IMR-90 (cell line): Measurements from ENCODE around the gene KRTAP9-6.

Experiments used
- CEBPB ChIP-seq: IDR thresholded peaks from 2 replicates; pipeline ENCODE4 v1.6.1; 2012; ENCODE audit warnings: low read depth, low read length, improper control_type of control experiment
- CHD1 ChIP-seq: IDR thresholded peaks from 2 replicates; pipeline ENCODE4 v1.6.1; 2012; ENCODE audit warnings: low read depth, low read length, improper control_type of control experiment
- CTCF ChIP-seq: conservative IDR thresholded peaks from 2 replicates; pipeline ENCODE4 v1.5.1; 2012; ENCODE audit warnings: mild to moderate bottlenecking, low read depth, low read length, improper control_type of control experiment
- ELK1 ChIP-seq: fragments of 150-350 bp; IDR thresholded peaks from 2 replicates; pipeline ENCODE4 v1.6.1; 2016; ENCODE audit warnings: low read depth, mild to moderate bottlenecking, low read length, moderate library complexity, borderline replicate concordance
- FOS ChIP-seq: fragments of 150-350 bp; IDR thresholded peaks from 2 replicates; pipeline ENCODE4 v1.6.1; 2016; ENCODE audit warnings: low read depth, low read length
- MAZ ChIP-seq: IDR thresholded peaks from 2 replicates; pipeline ENCODE4 v1.6.1; 2012; ENCODE audit warnings: low read depth, mild to moderate bottlenecking, low read length, improper control_type of control experiment, moderate library complexity, borderline replicate concordance
- MXI1 ChIP-seq: IDR thresholded peaks from 2 replicates; pipeline ENCODE4 v1.6.1; 2012; ENCODE audit warnings: low read depth, mild to moderate bottlenecking, low read length, moderate library complexity, borderline replicate concordance
- NFE2L2 ChIP-seq: fragments of 150-350 bp; IDR thresholded peaks from 2 replicates; pipeline ENCODE4 v1.6.1; 2016; ENCODE audit warnings: low read depth, mild to moderate bottlenecking, low read length
- POLR2A ChIP-seq: IDR thresholded peaks from 2 replicates; pipeline ENCODE4 v1.6.1; 2012; ENCODE audit warnings: mild to moderate bottlenecking, low read depth, low read length
- RAD21 ChIP-seq: IDR thresholded peaks from 2 replicates; pipeline ENCODE4 v1.6.1; 2012; ENCODE audit warnings: low read length, improper control_type of control experiment
- RCOR1 ChIP-seq: IDR thresholded peaks from 2 replicates; pipeline ENCODE4 v1.6.1; 2012; ENCODE audit warnings: mild to moderate bottlenecking, low read length, improper control_type of control experiment; ENCODE audit not compliant: insufficient replicate concordance
- RFX5 ChIP-seq: IDR thresholded peaks from 2 replicates; pipeline ENCODE4 v1.8.0; 2012; ENCODE audit warnings: low read depth, mild to moderate bottlenecking, low read length, moderate library complexity
- SMC3 ChIP-seq: fragments of 150-350 bp; IDR thresholded peaks from 2 replicates; pipeline ENCODE4 v1.6.1; 2016; ENCODE audit warnings: low read depth, mild to moderate bottlenecking, antibody characterized with exemption, low read length, moderate library complexity
- TF ChIP-seq, protein P1 (sequence below): fragments of 150-350 bp; IDR thresholded peaks from 2 replicates; pipeline ENCODE4 v1.6.1; 2017; ENCODE audit warnings: mild to moderate bottlenecking, antibody characterized with exemption, low read length, low read depth

- TF ChIP-seq, protein P1, sequence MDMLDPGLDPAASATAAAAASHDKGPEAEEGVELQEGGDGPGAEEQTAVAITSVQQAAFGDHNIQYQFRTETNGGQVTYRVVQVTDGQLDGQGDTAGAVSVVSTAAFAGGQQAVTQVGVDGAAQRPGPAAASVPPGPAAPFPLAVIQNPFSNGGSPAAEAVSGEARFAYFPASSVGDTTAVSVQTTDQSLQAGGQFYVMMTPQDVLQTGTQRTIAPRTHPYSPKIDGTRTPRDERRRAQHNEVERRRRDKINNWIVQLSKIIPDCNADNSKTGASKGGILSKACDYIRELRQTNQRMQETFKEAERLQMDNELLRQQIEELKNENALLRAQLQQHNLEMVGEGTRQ: no peak
- no peak for TF ChIP-seq POLR2A
- TF ChIP-seq CTCF: no peak
- no peak for TF ChIP-seq RCOR1
- TF ChIP-seq FOS: no peak
- TF ChIP-seq RFX5: no peak
- no peak for TF ChIP-seq CEBPB
- no peak for TF ChIP-seq SMC3
- TF ChIP-seq MXI1: no peak
- TF ChIP-seq ELK1: no peak
- no peak for TF ChIP-seq MAZ
- no peak for TF ChIP-seq NFE2L2
- TF ChIP-seq RAD21: no peak
- no peak for TF ChIP-seq CHD1
Observed at GRCh38 chr17:41256291-41256685, 8.9 kb upstream of the KRTAP9-6 start.
